Nephron (organoid): ENCODE data around the gene CFAP97D1.
"Not testable (repeated sequence)": the region's sequence is repeated elsewhere in the genome, so short reads cannot be mapped to it uniquely, and the experiment has no call there.

Experiments used
- H3K27ac Mint-ChIP-seq, 3 experiments: 2 replicates each; pipeline ENCODE4 v1.8.0; 2020; ENCODE audit warnings: mixed read lengths in 3 of 3, mild to moderate bottlenecking in 2 of 3, moderate library complexity in 1 of 3
- H3K27me3 Mint-ChIP-seq: 2 replicates; pipeline ENCODE4 v1.8.0; 2021; ENCODE audit warnings: low read depth, mild to moderate bottlenecking, moderate library complexity, mixed read lengths
- H3K36me3 Mint-ChIP-seq: 2 replicates; pipeline ENCODE4 v1.8.0; 2020; ENCODE audit warnings: low read depth, mixed read lengths
- H3K4me1 Mint-ChIP-seq: 2 replicates; pipeline ENCODE4 v1.8.0; 2020; ENCODE audit warnings: mixed read lengths
- H3K4me3 Mint-ChIP-seq, 3 experiments: 2 replicates each; pipeline ENCODE4 v1.8.0; 2020; ENCODE audit warnings: mild to moderate bottlenecking in 3 of 3, mixed read lengths in 3 of 3, moderate library complexity in 2 of 3
- H3K9me3 Mint-ChIP-seq: 2 replicates; pipeline ENCODE4 v1.8.0; 2020; ENCODE audit warnings: mixed read lengths
- CTCF ChIP-seq, 3 experiments: fragments of 200-600 bp; sonication (generic); IDR thresholded peaks; one replicate each; pipeline ENCODE4 v1.5.0; 2021; ENCODE audit warnings: antibody characterized with exemption in 3 of 3; ENCODE audit not compliant: unreplicated experiment in 3 of 3

The CFAP97D1 gene

GRCh38 chr17:43790311-43790940, 10.2 kb downstream of the CFAP97D1 start:
- TF ChIP-seq CTCF (IDR thresholded peaks at IDR 0.05; ENCODE audit: unreplicated experiment in 3 of 3) = no peak
- peaks cover 19% of the 10 kb centered on the region for H3K9me3 Mint-ChIP-seq
- H3K27me3 Mint-ChIP-seq = no peaks in the 10 kb centered on the region
- H3K36me3 Mint-ChIP-seq = no peaks in the 10 kb centered on the region
- H3K4me3 Mint-ChIP-seq = no peak overlapping the region
- H3K27ac Mint-ChIP-seq = no peak overlapping the region
- no peaks in the 10 kb centered on the region for H3K4me1 Mint-ChIP-seq

DNA sequence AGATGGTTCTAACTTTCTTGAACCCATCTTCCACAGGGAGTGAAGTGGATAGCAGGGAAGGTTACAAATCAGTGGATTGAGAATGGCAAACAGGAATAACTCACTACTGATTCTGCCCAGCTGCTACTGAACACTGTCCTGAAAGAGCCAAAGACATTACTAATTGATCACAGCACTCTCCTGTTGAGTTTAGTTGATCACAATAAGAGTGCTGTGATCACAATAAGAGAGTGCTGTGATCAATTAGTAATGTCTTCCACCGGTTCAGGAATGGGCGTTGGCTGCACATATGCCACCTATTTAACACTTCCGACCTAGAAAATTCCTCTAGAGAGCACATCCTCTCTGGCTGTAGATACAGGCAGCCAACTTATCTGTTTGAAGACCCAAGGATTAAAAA, 11.4 kb downstream of the CFAP97D1 start:
- peaks cover 7% of the 10 kb centered on the region for H3K27me3 Mint-ChIP-seq
- no peaks in the 10 kb centered on the region for H3K36me3 Mint-ChIP-seq
- peak overlapping the region in 1 of 3 experiments; percentile 59 for H3K27ac Mint-ChIP-seq
- peaks cover 19% of the 10 kb centered on the region for H3K9me3 Mint-ChIP-seq
- no peaks in the 10 kb centered on the region for H3K4me1 Mint-ChIP-seq
- H3K4me3 Mint-ChIP-seq = peak overlapping the region in 1 of 3 experiments; percentile 38
- no peak for TF ChIP-seq CTCF (IDR thresholded peaks at IDR 0.05; ENCODE audit: unreplicated experiment in 3 of 3)

DNA sequence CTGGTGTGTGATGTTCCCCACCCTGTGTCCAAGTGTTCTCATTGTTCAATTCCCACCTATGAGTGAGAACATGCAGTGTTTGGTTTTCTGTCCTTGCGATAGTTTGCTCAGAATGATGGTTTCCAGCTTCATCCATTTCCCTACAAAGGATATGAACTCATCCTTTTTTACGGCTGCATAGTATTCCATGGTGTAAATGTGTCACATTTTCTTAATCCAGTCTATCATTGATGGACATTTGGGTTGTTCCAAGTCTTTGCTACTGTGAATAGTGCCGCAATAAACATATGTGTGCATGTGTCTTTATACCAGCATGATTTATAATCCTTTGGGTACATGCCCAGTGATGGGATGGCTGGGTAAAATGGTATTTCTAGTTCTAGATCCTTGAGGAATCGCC, 12.4 kb downstream of the CFAP97D1 start:
- H3K27me3 Mint-ChIP-seq, H3K4me3 Mint-ChIP-seq, H3K4me1 Mint-ChIP-seq, H3K36me3 Mint-ChIP-seq, H3K27ac Mint-ChIP-seq: not testable (repeated sequence)
- H3K9me3 Mint-ChIP-seq = peaks cover 23% of the 10 kb centered on the region

DNA sequence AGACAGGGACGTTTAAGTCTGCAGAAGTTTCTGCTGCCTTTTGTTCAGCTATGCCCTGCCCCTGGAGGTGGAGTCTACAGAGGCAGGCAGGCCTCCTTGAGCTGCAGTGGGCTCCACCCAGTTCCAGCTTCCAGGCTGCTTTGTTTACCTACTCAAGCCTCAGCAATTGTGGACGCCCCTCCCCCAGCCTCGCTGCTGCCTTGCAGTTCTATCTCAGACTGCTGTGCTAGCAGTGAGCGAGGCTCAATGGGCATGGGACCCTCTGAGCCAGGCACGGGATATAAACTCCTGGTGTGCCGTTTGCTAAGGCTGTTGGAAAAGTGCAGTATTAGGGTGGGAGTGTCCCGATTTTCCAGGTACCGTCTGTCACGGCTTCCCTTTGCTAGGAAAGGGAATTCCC, 17.8 kb downstream of the CFAP97D1 start:
- peaks cover 10% of the 10 kb centered on the region for H3K36me3 Mint-ChIP-seq
- not testable (repeated sequence) for H3K4me3 Mint-ChIP-seq, H3K27me3 Mint-ChIP-seq, H3K4me1 Mint-ChIP-seq, H3K27ac Mint-ChIP-seq
- H3K9me3 Mint-ChIP-seq = peaks cover 16% of the 10 kb centered on the region

GRCh38 chr17:43799047-43799446, 18.8 kb downstream of the CFAP97D1 start:
- peaks cover 7% of the 10 kb centered on the region for H3K27me3 Mint-ChIP-seq
- peaks cover 12% of the 10 kb centered on the region for H3K9me3 Mint-ChIP-seq
- H3K27ac Mint-ChIP-seq = no peak overlapping the region
- no peak for TF ChIP-seq CTCF (IDR thresholded peaks at IDR 0.05; ENCODE audit: unreplicated experiment in 3 of 3)
- peaks cover 13% of the 10 kb centered on the region for H3K36me3 Mint-ChIP-seq
- peaks cover 12% of the 10 kb centered on the region for H3K4me1 Mint-ChIP-seq
- H3K4me3 Mint-ChIP-seq = no peak overlapping the region

- H3K27ac Mint-ChIP-seq = no peak overlapping the region
- H3K36me3 Mint-ChIP-seq = peaks cover 27% of the 10 kb centered on the region
- TF ChIP-seq CTCF (IDR thresholded peaks at IDR 0.05; ENCODE audit: unreplicated experiment in 3 of 3) = no peak
- H3K4me3 Mint-ChIP-seq = no peak overlapping the region
- H3K27me3 Mint-ChIP-seq = peaks cover 6% of the 10 kb centered on the region
- peaks cover 16% of the 10 kb centered on the region for H3K4me1 Mint-ChIP-seq
- peaks cover 5% of the 10 kb centered on the region for H3K9me3 Mint-ChIP-seq
These were observed 20.5 kb downstream of the CFAP97D1 start for GRCh38 chr17:43800736-43801135.

GRCh38 chr17:43801844-43802243, 21.6 kb downstream of the CFAP97D1 start:
- Mint-ChIP-seq H3K4me1 (peaks cover 16% of the 10 kb centered on the region), H3K4me3 (no peak overlapping the region), H3K27me3 (no peaks in the 10 kb centered on the region), H3K36me3 (peaks cover 31% of the 10 kb centered on the region), H3K27ac (no peak overlapping the region), H3K9me3 (peaks cover 4% of the 10 kb centered on the region)
- no peak for TF ChIP-seq CTCF (IDR thresholded peaks at IDR 0.05; ENCODE audit: unreplicated experiment in 3 of 3)
